Measurements from ENCODE around the gene SLC35F3.
"Not testable (repeated sequence)": the region's sequence is repeated elsewhere in the genome, so short reads cannot be mapped to it uniquely, and the experiment has no call there.

SLC35F3 gene

DNA sequence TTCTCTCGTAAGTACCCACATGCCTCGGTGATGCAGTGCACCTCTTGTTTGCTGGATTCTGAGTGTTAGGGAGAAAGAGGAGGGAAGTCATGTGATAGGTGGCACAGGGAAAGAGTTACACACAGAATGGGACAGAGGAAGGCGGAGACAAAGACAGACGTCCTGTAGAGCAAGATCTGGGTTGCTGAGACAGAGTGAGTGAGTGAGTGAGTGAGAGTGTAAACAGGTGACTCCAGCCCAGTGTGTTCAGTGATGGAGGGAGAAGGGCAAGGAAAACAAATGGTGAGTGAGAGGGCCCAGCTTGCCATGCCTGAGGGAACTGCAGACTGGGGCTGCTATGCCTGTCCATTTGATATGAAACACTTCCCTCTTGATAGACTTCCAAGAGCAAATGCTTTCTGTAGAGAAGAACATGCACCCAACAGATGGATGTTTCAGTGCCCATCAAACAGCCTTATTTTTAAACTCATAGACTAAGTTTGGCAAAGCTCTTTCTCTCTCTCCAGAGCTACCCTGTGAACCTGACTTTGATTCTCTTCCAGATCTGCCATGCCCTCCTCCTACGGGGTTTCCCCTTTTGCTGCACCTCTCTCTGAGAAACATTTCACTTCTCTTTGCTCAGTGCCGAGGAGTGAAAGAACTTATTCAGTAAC, 258.9 kb downstream of the SLC35F3 start:
- Histone ChIP-seq H3K9ac (ENCODE audit: low read length) (no peak overlapping the region), H3K27me3 (ENCODE audit: control insufficient read depth, insufficient read depth, low read length) (no peaks in the 10 kb centered on the region), H3K27ac (ENCODE audit: low read depth, low read length) (no peak overlapping the region), H3K36me3 (ENCODE audit: control insufficient read depth, insufficient read depth, low read length) (no peaks in the 10 kb centered on the region), H3K4me1 (ENCODE audit: control insufficient read depth, insufficient read depth, low read length) (peaks cover 19% of the 10 kb centered on the region; the same call in 1 of the 2 replicates), H3K4me3 (ENCODE audit: low read depth, low read length) (no peak overlapping the region), H3K9me3 (ENCODE audit: control insufficient read depth, insufficient read depth, low read depth, low read length) (no peaks in the 10 kb centered on the region)

GRCh38 chr1:234164098-234164709, 259.7 kb downstream of the SLC35F3 start:
- Histone ChIP-seq H3K9ac (ENCODE audit: low read length) (no peak overlapping the region), H3K4me1 (ENCODE audit: control insufficient read depth, insufficient read depth, low read length) (peaks cover 19% of the 10 kb centered on the region; the same call in 1 of the 2 replicates), H3K4me3 (ENCODE audit: low read depth, low read length) (peak overlapping the region; percentile 9; the same call in 1 of the 2 replicates)

DNA sequence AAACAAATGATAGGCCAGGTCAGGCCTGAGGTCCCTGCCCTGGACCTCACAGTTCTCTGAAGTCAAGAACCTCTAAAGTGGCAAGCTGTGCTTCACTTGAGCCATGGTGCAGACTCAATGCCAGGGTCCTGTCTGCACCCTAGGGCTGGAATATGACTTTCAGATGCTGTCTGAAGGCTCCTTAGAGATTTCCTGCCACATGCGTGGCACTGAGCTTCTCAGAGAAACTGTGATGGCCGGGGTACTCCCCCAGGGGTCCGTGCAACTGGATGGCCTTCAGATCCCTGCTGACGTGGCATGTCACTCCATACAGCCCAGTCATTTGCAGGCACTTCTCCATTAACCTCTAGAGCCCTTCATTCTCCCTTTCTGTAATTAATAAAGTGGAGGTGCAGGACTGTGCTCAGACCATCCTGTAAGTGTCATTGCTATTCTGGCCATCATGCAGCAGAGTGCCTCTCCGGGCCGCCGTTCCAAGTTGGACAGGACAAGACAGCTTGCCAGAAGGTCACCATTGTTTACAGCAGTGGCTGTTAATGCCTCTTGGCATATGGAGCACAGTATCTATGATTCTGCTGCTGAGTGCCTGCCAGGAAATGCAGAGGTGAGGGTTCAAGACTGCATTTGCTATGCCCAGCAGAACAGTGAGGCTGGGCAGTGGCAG, 263.7 kb downstream of the SLC35F3 start:
- no peak overlapping the region for H3K9ac ChIP-seq (ENCODE audit: low read length)
- H3K36me3 ChIP-seq (ENCODE audit: control insufficient read depth, insufficient read depth, low read length): no peaks in the 10 kb centered on the region
- peaks cover 9% of the 10 kb centered on the region; the same call in 1 of the 2 replicates for H3K4me1 ChIP-seq (ENCODE audit: control insufficient read depth, insufficient read depth, low read length)
- no peak overlapping the region for H3K27ac ChIP-seq (ENCODE audit: low read depth, low read length)
- H3K4me3 ChIP-seq (ENCODE audit: low read depth, low read length): no peak overlapping the region
- H3K27me3 ChIP-seq (ENCODE audit: control insufficient read depth, insufficient read depth, low read length): no peaks in the 10 kb centered on the region
- no peaks in the 10 kb centered on the region for H3K9me3 ChIP-seq (ENCODE audit: control insufficient read depth, insufficient read depth, low read depth, low read length)

More at GRCh38 chr1:234164098-234164709, 259.7 kb downstream of the SLC35F3 start:
- Histone ChIP-seq H3K9me3 (ENCODE audit: control insufficient read depth, insufficient read depth, low read depth, low read length) (no peaks in the 10 kb centered on the region), H3K27ac (ENCODE audit: low read depth, low read length) (no peak overlapping the region), H3K36me3 (ENCODE audit: control insufficient read depth, insufficient read depth, low read length) (no peaks in the 10 kb centered on the region), H3K27me3 (ENCODE audit: control insufficient read depth, insufficient read depth, low read length) (no peaks in the 10 kb centered on the region)

DNA sequence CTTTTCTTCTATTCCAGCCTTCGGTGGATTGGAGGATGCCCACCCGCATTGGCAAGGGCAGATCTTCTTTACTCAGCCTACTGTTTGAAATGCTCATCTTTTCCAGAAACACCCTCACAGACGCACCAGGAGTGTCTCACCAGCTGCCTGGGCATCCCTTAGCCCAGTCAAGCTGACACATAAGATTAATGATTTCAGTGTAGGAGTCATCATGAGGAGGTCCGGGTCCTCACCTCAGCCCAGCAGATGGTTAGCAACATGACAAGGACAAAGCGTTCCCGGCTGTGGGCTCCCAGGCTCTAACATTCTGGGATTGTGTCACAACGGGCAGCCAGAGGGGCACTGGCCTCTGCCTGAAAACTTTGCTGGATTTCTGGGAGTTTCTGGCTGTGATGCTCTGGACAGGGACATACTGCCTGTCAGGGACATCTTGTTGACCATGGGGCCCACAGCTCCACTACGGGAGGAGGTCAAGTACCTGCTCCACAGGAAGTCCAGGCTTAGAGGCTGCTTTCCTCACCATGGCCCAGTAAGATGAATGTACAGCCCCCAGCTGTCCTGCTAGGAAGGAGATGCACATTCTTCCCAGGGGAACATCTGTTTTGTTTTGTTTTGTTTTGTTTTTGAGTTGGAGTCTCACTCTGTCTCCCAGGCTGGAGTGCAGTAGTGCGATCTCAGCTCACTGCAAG, 264.8 kb downstream of the SLC35F3 start:
- H3K4me1 ChIP-seq (ENCODE audit: control insufficient read depth, insufficient read depth, low read length): peaks cover 5% of the 10 kb centered on the region; the same call in 1 of the 2 replicates

DNA sequence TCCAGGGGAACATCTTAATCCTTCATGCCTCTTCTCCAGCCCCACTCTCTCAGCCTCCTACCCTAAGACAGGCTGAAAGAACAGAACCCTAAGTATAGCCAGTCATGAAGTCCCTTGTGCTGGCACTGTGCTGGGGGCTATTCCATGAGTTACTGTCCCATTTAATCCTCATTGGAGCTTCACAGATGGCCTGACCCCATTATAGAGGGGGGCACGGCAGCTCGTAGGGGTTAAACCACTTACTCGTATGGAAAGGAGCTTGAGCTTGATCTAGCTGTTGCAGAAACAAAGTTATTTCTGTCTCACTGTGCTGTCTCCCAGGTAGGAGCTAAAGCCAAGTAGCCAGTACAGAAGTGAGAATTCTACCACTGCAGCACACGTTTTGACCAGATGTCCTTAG, 265.6 kb downstream of the SLC35F3 start:
- no peaks in the 10 kb centered on the region for H3K36me3 ChIP-seq (ENCODE audit: control insufficient read depth, insufficient read depth, low read length)
- no peak overlapping the region for H3K27ac ChIP-seq (ENCODE audit: low read depth, low read length)
- H3K9ac ChIP-seq (ENCODE audit: low read length): no peak overlapping the region
- no peak overlapping the region for H3K4me3 ChIP-seq (ENCODE audit: low read depth, low read length)
- no peaks in the 10 kb centered on the region; the same call in 1 of the 2 replicates for H3K4me1 ChIP-seq (ENCODE audit: control insufficient read depth, insufficient read depth, low read length)
- H3K9me3 ChIP-seq (ENCODE audit: control insufficient read depth, insufficient read depth, low read depth, low read length): no peaks in the 10 kb centered on the region
- no peaks in the 10 kb centered on the region for H3K27me3 ChIP-seq (ENCODE audit: control insufficient read depth, insufficient read depth, low read length)

More for the DNA sequence above, 264.8 kb downstream of the SLC35F3 start:
- H3K9me3 ChIP-seq (ENCODE audit: control insufficient read depth, insufficient read depth, low read depth, low read length): no peaks in the 10 kb centered on the region
- no peak overlapping the region for H3K9ac ChIP-seq (ENCODE audit: low read length)
- no peak overlapping the region for H3K27ac ChIP-seq (ENCODE audit: low read depth, low read length)
- no peak overlapping the region for H3K4me3 ChIP-seq (ENCODE audit: low read depth, low read length)
- H3K27me3 ChIP-seq (ENCODE audit: control insufficient read depth, insufficient read depth, low read length): no peaks in the 10 kb centered on the region
- H3K36me3 ChIP-seq (ENCODE audit: control insufficient read depth, insufficient read depth, low read length): no peaks in the 10 kb centered on the region

GRCh38 chr1:234170622-234171021, 266.1 kb downstream of the SLC35F3 start:
- Histone ChIP-seq H3K36me3 (ENCODE audit: control insufficient read depth, insufficient read depth, low read length) (no peaks in the 10 kb centered on the region), H3K27ac (ENCODE audit: low read depth, low read length) (no peak overlapping the region), H3K4me1 (ENCODE audit: control insufficient read depth, insufficient read depth, low read length) (no peaks in the 10 kb centered on the region; the same call in 1 of the 2 replicates), H3K9ac (ENCODE audit: low read length) (no peak overlapping the region), H3K9me3 (ENCODE audit: control insufficient read depth, insufficient read depth, low read depth, low read length) (no peaks in the 10 kb centered on the region), H3K4me3 (ENCODE audit: low read depth, low read length) (no peak overlapping the region), H3K27me3 (ENCODE audit: control insufficient read depth, insufficient read depth, low read length) (no peaks in the 10 kb centered on the region)

- no peak overlapping the region for H3K4me3 ChIP-seq (ENCODE audit: low read depth, low read length)
- H3K27me3 ChIP-seq (ENCODE audit: control insufficient read depth, insufficient read depth, low read length): no peaks in the 10 kb centered on the region
- H3K4me1 ChIP-seq (ENCODE audit: control insufficient read depth, insufficient read depth, low read length): no peaks in the 10 kb centered on the region; the same call in 1 of the 2 replicates
- H3K27ac ChIP-seq (ENCODE audit: low read depth, low read length): no peak overlapping the region
- no peak overlapping the region for H3K9ac ChIP-seq (ENCODE audit: low read length)
- peaks cover 12% of the 10 kb centered on the region for H3K9me3 ChIP-seq (ENCODE audit: control insufficient read depth, insufficient read depth, low read depth, low read length)
- H3K36me3 ChIP-seq (ENCODE audit: control insufficient read depth, insufficient read depth, low read length): no peaks in the 10 kb centered on the region
Measured at GRCh38 chr1:234173968-234174367, 269.5 kb downstream of the SLC35F3 start.

- Histone ChIP-seq H3K27ac (ENCODE audit: low read depth, low read length) (no peak overlapping the region), H3K4me3 (ENCODE audit: low read depth, low read length) (no peak overlapping the region), H3K27me3 (ENCODE audit: control insufficient read depth, insufficient read depth, low read length) (no peaks in the 10 kb centered on the region), H3K9me3 (ENCODE audit: control insufficient read depth, insufficient read depth, low read depth, low read length) (peaks cover 12% of the 10 kb centered on the region), H3K36me3 (ENCODE audit: control insufficient read depth, insufficient read depth, low read length) (no peaks in the 10 kb centered on the region), H3K4me1 (ENCODE audit: control insufficient read depth, insufficient read depth, low read length) (no peaks in the 10 kb centered on the region; the same call in 1 of the 2 replicates), H3K9ac (ENCODE audit: low read length) (no peak overlapping the region)
Measured at GRCh38 chr1:234175363-234175762, 270.9 kb downstream of the SLC35F3 start.

DNA sequence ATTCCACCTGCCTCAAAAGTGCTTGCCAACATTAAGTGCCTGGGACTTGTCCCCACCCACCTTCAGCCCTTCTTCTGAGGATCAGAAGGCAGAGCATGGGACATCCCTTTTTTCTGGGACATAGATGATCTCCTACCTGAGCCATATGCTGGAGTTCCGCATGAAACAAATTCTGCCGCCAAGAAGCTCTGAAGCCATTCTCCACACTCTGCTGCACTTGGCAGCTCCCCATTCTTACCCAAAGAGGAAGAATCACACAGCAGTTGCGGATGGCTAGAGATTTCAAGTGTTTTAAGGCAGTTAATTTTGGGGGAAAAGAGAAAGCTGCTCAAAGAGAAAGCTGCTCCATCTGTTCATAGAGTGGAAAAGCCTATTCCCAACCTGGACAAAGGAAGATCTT, 271.5 kb downstream of the SLC35F3 start:
- H3K27ac ChIP-seq (ENCODE audit: low read depth, low read length): no peak overlapping the region
- no peaks in the 10 kb centered on the region; the same call in 1 of the 2 replicates for H3K4me1 ChIP-seq (ENCODE audit: control insufficient read depth, insufficient read depth, low read length)
- no peak overlapping the region for H3K4me3 ChIP-seq (ENCODE audit: low read depth, low read length)
- no peaks in the 10 kb centered on the region for H3K27me3 ChIP-seq (ENCODE audit: control insufficient read depth, insufficient read depth, low read length)
- no peaks in the 10 kb centered on the region for H3K36me3 ChIP-seq (ENCODE audit: control insufficient read depth, insufficient read depth, low read length)
- peaks cover 12% of the 10 kb centered on the region for H3K9me3 ChIP-seq (ENCODE audit: control insufficient read depth, insufficient read depth, low read depth, low read length)
- H3K9ac ChIP-seq (ENCODE audit: low read length): no peak overlapping the region

- not testable (repeated sequence) for H3K4me3 ChIP-seq (ENCODE audit: low read depth, low read length); H3K27ac ChIP-seq (ENCODE audit: low read depth, low read length); H3K36me3 ChIP-seq (ENCODE audit: control insufficient read depth, insufficient read depth, low read length); H3K27me3 ChIP-seq (ENCODE audit: control insufficient read depth, insufficient read depth, low read length); H3K9ac ChIP-seq (ENCODE audit: low read length); H3K4me1 ChIP-seq (ENCODE audit: control insufficient read depth, insufficient read depth, low read length)
- H3K9me3 ChIP-seq (ENCODE audit: control insufficient read depth, insufficient read depth, low read depth, low read length): peaks cover 12% of the 10 kb centered on the region
Measured at GRCh38 chr1:234176847-234177246, 272.4 kb downstream of the SLC35F3 start.
